ENCODE data around the gene GRHPR.
"Not testable (repeated sequence)": the region's sequence is repeated elsewhere in the genome, so short reads cannot be mapped to it uniquely, and the experiment has no call there.

Gene GRHPR

DNA sequence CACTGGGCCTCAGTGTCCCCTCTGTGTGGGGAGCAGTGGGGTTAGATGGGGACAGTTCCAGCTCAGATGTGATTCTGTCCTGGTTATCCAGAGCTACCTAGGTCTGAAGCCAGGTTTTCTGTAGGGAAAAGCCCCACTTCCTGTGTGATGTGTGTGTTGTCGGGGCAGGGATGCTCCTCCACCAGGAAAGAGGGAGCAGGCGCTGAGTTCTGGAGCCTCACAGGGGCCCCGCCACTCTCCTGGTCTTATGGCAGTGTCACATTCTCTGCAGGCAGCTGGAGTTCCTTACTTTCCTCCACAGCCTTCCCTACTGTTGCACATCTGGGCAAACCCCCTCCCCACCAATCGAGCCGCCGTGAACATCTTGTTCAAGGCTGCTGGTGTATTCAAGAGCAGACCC, 39.1 kb upstream of the GRHPR start:
- Histone ChIP-seq H3K9ac (ENCODE audit: low read length) (no peak overlapping the region), H3K36me3 (ENCODE audit: control insufficient read depth, low read depth, low read length) (no peaks in the 10 kb centered on the region), H3K27ac (ENCODE audit: low read length) (no peak overlapping the region), H3K4me1 (ENCODE audit: control insufficient read depth, low read depth, low read length) (no peaks in the 10 kb centered on the region), H3K27me3 (ENCODE audit: control insufficient read depth, insufficient read depth, low read length) (no peaks in the 10 kb centered on the region), H3K9me3 (ENCODE audit: control insufficient read depth, low read depth, low read length) (no peaks in the 10 kb centered on the region), H3K4me3 (ENCODE audit: low read length) (no peak overlapping the region)

DNA sequence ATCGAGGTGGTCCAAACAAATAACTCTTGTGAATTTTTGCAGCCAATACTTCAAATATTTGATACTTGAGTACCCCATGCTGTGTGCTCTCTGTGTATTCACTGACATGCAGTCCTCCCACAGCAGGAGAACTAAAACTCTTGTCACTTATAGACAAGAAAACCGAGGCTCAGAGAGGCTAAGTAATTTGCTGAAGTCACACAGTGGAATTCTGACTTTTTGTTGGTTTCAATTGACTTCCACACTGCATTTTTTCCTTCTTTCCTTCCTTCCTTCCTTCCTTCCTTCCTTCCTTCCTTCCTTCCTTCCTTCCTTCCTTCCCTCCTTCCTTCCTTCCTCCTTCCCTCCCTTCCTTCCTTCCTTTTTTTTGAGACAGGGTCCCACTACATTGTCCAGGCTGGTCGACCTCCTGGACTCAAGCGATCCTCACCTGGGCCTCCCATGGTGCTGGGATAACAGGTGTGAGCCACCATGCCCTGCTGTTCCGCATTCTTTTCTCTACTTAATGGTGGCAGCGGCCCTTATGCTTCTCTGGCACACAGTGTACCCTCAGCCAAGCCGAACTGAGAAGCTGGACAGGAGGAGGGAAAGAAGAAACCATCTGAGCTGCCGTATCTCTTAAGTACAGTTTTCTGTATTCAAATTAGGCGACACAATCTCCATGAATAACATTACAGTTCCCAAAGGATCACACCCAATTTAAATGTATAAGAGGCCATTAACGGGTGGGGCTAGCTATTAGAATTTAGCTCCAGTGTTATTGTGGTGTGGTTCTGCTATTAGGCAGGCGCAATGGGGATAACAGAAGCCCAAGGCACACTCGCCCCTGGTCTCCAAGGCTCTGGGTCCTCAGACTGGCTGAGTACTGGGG, 38.4 kb upstream of the GRHPR start:
- Histone ChIP-seq H3K9ac (ENCODE audit: low read length) (no peak overlapping the region), H3K36me3 (ENCODE audit: control insufficient read depth, low read depth, low read length) (no peaks in the 10 kb centered on the region), H3K4me3 (ENCODE audit: low read length) (no peak overlapping the region), H3K4me1 (ENCODE audit: control insufficient read depth, low read depth, low read length) (no peaks in the 10 kb centered on the region), H3K9me3 (ENCODE audit: control insufficient read depth, low read depth, low read length) (no peaks in the 10 kb centered on the region), H3K27me3 (ENCODE audit: control insufficient read depth, insufficient read depth, low read length) (no peaks in the 10 kb centered on the region), H3K27ac (ENCODE audit: low read length) (no peak overlapping the region)

GRCh38 chr9:37385286-37385685, 37.2 kb upstream of the GRHPR start:
- Histone ChIP-seq H3K36me3 (ENCODE audit: control insufficient read depth, low read depth, low read length) (no peaks in the 10 kb centered on the region), H3K4me1 (ENCODE audit: control insufficient read depth, low read depth, low read length) (no peaks in the 10 kb centered on the region), H3K9me3 (ENCODE audit: control insufficient read depth, low read depth, low read length) (no peaks in the 10 kb centered on the region), H3K9ac (ENCODE audit: low read length) (no peak overlapping the region), H3K27ac (ENCODE audit: low read length) (no peak overlapping the region), H3K4me3 (ENCODE audit: low read length) (no peak overlapping the region), H3K27me3 (ENCODE audit: control insufficient read depth, insufficient read depth, low read length) (no peaks in the 10 kb centered on the region)

DNA sequence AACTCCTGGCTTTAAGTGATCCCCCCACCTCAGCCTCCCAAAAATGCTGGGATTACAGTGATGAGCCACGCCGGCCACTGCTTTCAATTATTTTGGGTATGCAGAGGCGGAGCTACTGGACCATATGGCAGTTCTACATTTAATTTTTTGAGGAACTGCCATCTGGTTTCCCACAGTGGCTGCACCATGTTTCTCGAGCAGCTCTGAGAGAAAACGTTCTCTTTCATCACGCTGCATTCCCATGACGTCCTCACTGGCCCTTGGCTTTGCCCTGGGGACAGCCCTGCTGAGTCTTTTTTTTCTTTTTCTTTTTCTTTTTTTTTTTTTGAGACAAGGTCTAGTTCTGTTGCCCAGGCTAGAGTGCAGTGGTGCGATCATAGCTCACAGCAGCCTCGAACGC, 35.5 kb upstream of the GRHPR start:
- H3K4me3 ChIP-seq (ENCODE audit: low read length), result no peak overlapping the region
- H3K27me3 ChIP-seq (ENCODE audit: control insufficient read depth, insufficient read depth, low read length), result no peaks in the 10 kb centered on the region
- no peak overlapping the region for H3K9ac ChIP-seq (ENCODE audit: low read length)
- H3K27ac ChIP-seq (ENCODE audit: low read length), result no peak overlapping the region
- H3K36me3 ChIP-seq (ENCODE audit: control insufficient read depth, low read depth, low read length), result no peaks in the 10 kb centered on the region
- no peaks in the 10 kb centered on the region for H3K9me3 ChIP-seq (ENCODE audit: control insufficient read depth, low read depth, low read length)
- no peaks in the 10 kb centered on the region for H3K4me1 ChIP-seq (ENCODE audit: control insufficient read depth, low read depth, low read length)

- H3K27ac ChIP-seq (ENCODE audit: low read length), result no peak overlapping the region
- no peak overlapping the region for H3K4me3 ChIP-seq (ENCODE audit: low read length)
- H3K36me3 ChIP-seq (ENCODE audit: control insufficient read depth, low read depth, low read length), result no peaks in the 10 kb centered on the region
- H3K27me3 ChIP-seq (ENCODE audit: control insufficient read depth, insufficient read depth, low read length), result no peaks in the 10 kb centered on the region
- no peak overlapping the region for H3K9ac ChIP-seq (ENCODE audit: low read length)
- no peaks in the 10 kb centered on the region for H3K9me3 ChIP-seq (ENCODE audit: control insufficient read depth, low read depth, low read length)
- H3K4me1 ChIP-seq (ENCODE audit: control insufficient read depth, low read depth, low read length), result no peaks in the 10 kb centered on the region
Measured at GRCh38 chr9:37390759-37391158, 31.7 kb upstream of the GRHPR start.

DNA sequence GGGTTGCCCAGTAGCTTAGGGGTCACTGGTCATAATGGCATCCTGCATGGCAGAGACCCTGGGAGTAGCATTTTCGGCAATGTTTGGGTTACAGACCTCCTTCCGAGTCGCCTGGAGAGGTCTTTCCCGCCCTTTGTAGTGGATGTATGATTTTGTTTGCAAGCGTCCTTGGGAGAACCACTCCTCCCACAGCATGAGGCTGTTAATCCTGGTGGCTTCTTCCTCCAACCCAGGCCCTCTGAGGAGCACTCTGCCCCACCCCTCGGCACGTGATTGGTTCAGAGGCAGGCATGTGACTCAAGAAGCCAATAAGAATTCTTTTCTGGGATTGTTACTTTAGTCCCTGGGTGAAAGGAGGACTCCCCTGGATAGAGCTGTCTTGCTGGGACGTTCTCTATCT, 30.2 kb upstream of the GRHPR start:
- Histone ChIP-seq H3K9me3 (ENCODE audit: control insufficient read depth, low read depth, low read length) (no peaks in the 10 kb centered on the region), H3K36me3 (ENCODE audit: control insufficient read depth, low read depth, low read length) (no peaks in the 10 kb centered on the region), H3K9ac (ENCODE audit: low read length) (no peak overlapping the region), H3K4me1 (ENCODE audit: control insufficient read depth, low read depth, low read length) (no peaks in the 10 kb centered on the region), H3K27ac (ENCODE audit: low read length) (no peak overlapping the region), H3K4me3 (ENCODE audit: low read length) (no peak overlapping the region), H3K27me3 (ENCODE audit: control insufficient read depth, insufficient read depth, low read length) (no peaks in the 10 kb centered on the region)

DNA sequence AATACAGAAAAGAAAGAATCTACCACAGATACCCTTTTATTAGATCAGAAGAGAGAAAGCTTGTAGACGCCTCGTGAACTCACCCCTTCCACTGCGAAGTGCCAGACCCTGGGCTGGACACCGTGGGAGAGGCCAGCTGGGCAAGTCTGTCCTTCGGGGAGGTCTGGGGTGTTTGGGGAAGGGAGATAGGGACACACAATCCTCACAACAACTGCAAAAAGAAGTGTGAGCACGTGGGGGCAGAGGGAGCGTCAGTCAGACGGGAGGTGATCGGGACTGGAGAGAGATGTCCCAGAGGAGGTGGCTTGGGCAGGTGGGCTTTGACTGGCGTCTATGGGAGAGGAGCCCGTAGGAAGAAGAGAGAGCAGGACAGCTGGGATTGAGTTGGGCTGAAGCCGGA, 27.3 kb upstream of the GRHPR start:
- H3K9ac ChIP-seq (ENCODE audit: low read length), result no peak overlapping the region
- H3K9me3 ChIP-seq (ENCODE audit: control insufficient read depth, low read depth, low read length), result no peaks in the 10 kb centered on the region
- no peaks in the 10 kb centered on the region for H3K36me3 ChIP-seq (ENCODE audit: control insufficient read depth, low read depth, low read length)
- no peaks in the 10 kb centered on the region for H3K27me3 ChIP-seq (ENCODE audit: control insufficient read depth, insufficient read depth, low read length)
- no peak overlapping the region for H3K4me3 ChIP-seq (ENCODE audit: low read length)
- H3K4me1 ChIP-seq (ENCODE audit: control insufficient read depth, low read depth, low read length), result no peaks in the 10 kb centered on the region
- H3K27ac ChIP-seq (ENCODE audit: low read length), result no peak overlapping the region

- Histone ChIP-seq H3K9ac (ENCODE audit: low read length) (no peak overlapping the region), H3K4me3 (ENCODE audit: low read length) (no peak overlapping the region), H3K36me3 (ENCODE audit: control insufficient read depth, low read depth, low read length) (no peaks in the 10 kb centered on the region), H3K27me3 (ENCODE audit: control insufficient read depth, insufficient read depth, low read length) (no peaks in the 10 kb centered on the region), H3K27ac (ENCODE audit: low read length) (no peak overlapping the region), H3K4me1 (ENCODE audit: control insufficient read depth, low read depth, low read length) (no peaks in the 10 kb centered on the region), H3K9me3 (ENCODE audit: control insufficient read depth, low read depth, low read length) (no peaks in the 10 kb centered on the region)
Measured at GRCh38 chr9:37395663-37396062, 26.8 kb upstream of the GRHPR start.

DNA sequence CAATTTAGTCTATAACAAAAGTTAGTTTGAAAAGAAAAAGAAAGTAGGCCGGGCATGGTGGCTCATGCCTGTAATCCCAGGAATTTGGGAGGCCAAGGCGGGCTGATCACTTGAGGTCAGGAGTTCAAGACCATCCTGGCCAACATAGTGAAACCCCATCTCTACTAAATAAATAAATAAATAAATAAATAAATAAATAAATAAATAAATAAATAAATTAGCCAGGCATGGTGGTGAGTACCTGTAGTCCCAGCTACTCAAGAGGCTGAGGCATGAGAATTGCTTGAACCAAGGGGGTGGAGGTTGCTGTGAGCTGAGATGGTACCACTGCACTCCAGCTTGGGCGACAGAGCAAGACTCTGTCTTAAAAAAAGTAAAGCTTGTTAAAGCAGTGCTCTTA, 24.5 kb upstream of the GRHPR start:
- not testable (repeated sequence) for H3K36me3 ChIP-seq (ENCODE audit: control insufficient read depth, low read depth, low read length)

DNA sequence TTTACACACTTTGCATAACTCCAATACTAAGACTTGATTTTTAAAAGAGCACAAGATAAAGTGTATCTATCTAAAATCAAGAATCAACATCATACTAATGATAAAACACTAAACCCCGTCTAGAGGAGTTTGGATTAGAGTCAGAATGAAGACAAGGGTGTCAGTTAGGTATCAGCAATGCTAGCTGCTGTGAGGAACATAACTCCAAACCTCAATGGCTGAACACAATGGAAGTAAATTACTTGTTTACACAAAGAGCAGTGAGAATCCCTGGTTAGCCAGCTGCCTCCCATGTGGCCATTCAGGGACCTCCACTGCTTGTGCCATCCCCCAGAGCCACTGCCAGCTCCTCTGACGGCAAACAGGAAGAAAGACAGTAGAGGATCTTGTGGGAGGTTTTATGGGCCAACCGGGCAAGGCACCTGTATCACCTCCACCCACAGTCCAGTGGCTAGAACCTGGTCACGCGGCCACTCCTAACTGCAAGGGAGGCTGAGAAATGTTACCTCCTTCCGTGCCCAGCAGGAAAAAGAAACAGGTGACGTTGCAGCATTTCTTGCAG, 24.0 kb upstream of the GRHPR start:
- Histone ChIP-seq H3K27me3 (ENCODE audit: control insufficient read depth, insufficient read depth, low read length) (no peaks in the 10 kb centered on the region), H3K4me3 (ENCODE audit: low read length) (no peak overlapping the region), H3K27ac (ENCODE audit: low read length) (no peak overlapping the region), H3K36me3 (ENCODE audit: control insufficient read depth, low read depth, low read length) (no peaks in the 10 kb centered on the region), H3K4me1 (ENCODE audit: control insufficient read depth, low read depth, low read length) (no peaks in the 10 kb centered on the region), H3K9ac (ENCODE audit: low read length) (no peak overlapping the region), H3K9me3 (ENCODE audit: control insufficient read depth, low read depth, low read length) (no peaks in the 10 kb centered on the region)

More for the DNA sequence above, 24.5 kb upstream of the GRHPR start:
- H3K9ac ChIP-seq (ENCODE audit: low read length); H3K27me3 ChIP-seq (ENCODE audit: control insufficient read depth, insufficient read depth, low read length); H3K27ac ChIP-seq (ENCODE audit: low read length); H3K9me3 ChIP-seq (ENCODE audit: control insufficient read depth, low read depth, low read length); H3K4me1 ChIP-seq (ENCODE audit: control insufficient read depth, low read depth, low read length); H3K4me3 ChIP-seq (ENCODE audit: low read length): not testable (repeated sequence)

GRCh38 chr9:37399336-37399735, 23.2 kb upstream of the GRHPR start:
- H3K27me3 ChIP-seq (ENCODE audit: control insufficient read depth, insufficient read depth, low read length), result no peaks in the 10 kb centered on the region
- no peak overlapping the region for H3K4me3 ChIP-seq (ENCODE audit: low read length)
- H3K9me3 ChIP-seq (ENCODE audit: control insufficient read depth, low read depth, low read length), result no peaks in the 10 kb centered on the region
- H3K36me3 ChIP-seq (ENCODE audit: control insufficient read depth, low read depth, low read length), result no peaks in the 10 kb centered on the region
- no peak overlapping the region for H3K9ac ChIP-seq (ENCODE audit: low read length)
- H3K27ac ChIP-seq (ENCODE audit: low read length), result no peak overlapping the region
- H3K4me1 ChIP-seq (ENCODE audit: control insufficient read depth, low read depth, low read length), result no peaks in the 10 kb centered on the region

GRCh38 chr9:37404590-37404989, 17.9 kb upstream of the GRHPR start:
- Histone ChIP-seq H3K9ac (ENCODE audit: low read length) (no peak overlapping the region), H3K9me3 (ENCODE audit: control insufficient read depth, low read depth, low read length) (no peaks in the 10 kb centered on the region), H3K27ac (ENCODE audit: low read length) (no peak overlapping the region), H3K4me3 (ENCODE audit: low read length) (no peak overlapping the region), H3K36me3 (ENCODE audit: control insufficient read depth, low read depth, low read length) (no peaks in the 10 kb centered on the region), H3K4me1 (ENCODE audit: control insufficient read depth, low read depth, low read length) (no peaks in the 10 kb centered on the region), H3K27me3 (ENCODE audit: control insufficient read depth, insufficient read depth, low read length) (no peaks in the 10 kb centered on the region)

Data from iPS-18a (cell line).